Keratinocyte (primary cell): ENCODE measurements around the gene HOXC5. TPM values are rescaled to one million over a fixed set of nuclear protein-coding genes. Genes with fewer than 3 reads are reported as not detected.

ENCODE experiments used
- DNase-seq: peaks from one replicate; pipeline ENCODE4 v3.0.0-alpha.2; 2011; ENCODE audit warnings: low read depth, missing footprints, low spot score
- FAIRE-seq: peaks from 2 replicates; lab custom pipeline; 2011; peaks lifted over from hg19 to GRCh38; lab: Jason Lieb, UNC
- H2AFZ ChIP-seq: 2 replicates; pipeline ENCODE4 v1.6.0; 2012; ENCODE audit warnings: low read length, control low read depth, inconsistent platforms; ENCODE audit not compliant: control insufficient read depth
- H3K27ac ChIP-seq: 2 replicates; pipeline ENCODE4 v1.5.1; 2011; ENCODE audit warnings: low read length; ENCODE audit not compliant: control insufficient read depth, insufficient read depth
- H3K27me3 ChIP-seq: 3 replicates; pipeline ENCODE4 v1.6.0; 2011; ENCODE audit warnings: low read length; ENCODE audit not compliant: control insufficient read depth, insufficient read depth; ENCODE audit errors: extremely low read depth
- H3K36me3 ChIP-seq, 2 experiments: 2 replicates in 1 of 2; 3 replicates in 1 of 2; pipeline ENCODE4 v1.5.1; 2011; ENCODE audit warnings: low read length in 2 of 2, mild to moderate bottlenecking in 1 of 2; ENCODE audit not compliant: control insufficient read depth in 2 of 2, insufficient read depth in 2 of 2; ENCODE audit errors: extremely low read depth in 1 of 2
- H3K4me1 ChIP-seq: 3 replicates; pipeline ENCODE4 v1.5.1; 2011; ENCODE audit warnings: low read length; ENCODE audit not compliant: control insufficient read depth, insufficient read depth; ENCODE audit errors: extremely low read depth
- H3K4me2 ChIP-seq: 3 replicates; pipeline ENCODE4 v1.6.0; 2011; ENCODE audit warnings: low read depth, low read length; ENCODE audit not compliant: control insufficient read depth, insufficient read depth; ENCODE audit errors: extremely low read depth
- H3K4me3 ChIP-seq, 3 experiments: fragments of 200-600 bp in 1 of 3; sonication (generic) in 1 of 3; 2 replicates in 2 of 3; 3 replicates in 1 of 3; pipeline ENCODE4 v1.5.1; 2011 to 2016; ENCODE audit warnings: low read length in 3 of 3, mild to moderate bottlenecking in 3 of 3, control low read depth in 2 of 3, inconsistent platforms in 1 of 3, low read depth in 1 of 3, mixed read lengths in 1 of 3, mixed run types in 1 of 3, moderate library complexity in 1 of 3; ENCODE audit not compliant: control insufficient read depth in 2 of 3, insufficient read depth in 2 of 3; ENCODE audit errors: extremely low read depth in 1 of 3
- H3K79me2 ChIP-seq: 2 replicates; pipeline ENCODE4 v1.6.0; 2012; ENCODE audit warnings: low read length; ENCODE audit not compliant: control insufficient read depth, insufficient read depth
- H3K9ac ChIP-seq: 3 replicates; pipeline ENCODE4 v1.6.0; 2011; ENCODE audit warnings: low read length; ENCODE audit not compliant: control insufficient read depth, insufficient read depth; ENCODE audit errors: extremely low read depth
- H3K9me1 ChIP-seq: 3 replicates; pipeline ENCODE4 v1.6.0; 2011; ENCODE audit warnings: low read length; ENCODE audit not compliant: control insufficient read depth, insufficient read depth; ENCODE audit errors: extremely low read depth
- H3K9me3 ChIP-seq: 2 replicates; pipeline ENCODE4 v1.5.1; 2012; ENCODE audit warnings: low read depth, low read length; ENCODE audit not compliant: control insufficient read depth
- H4K20me1 ChIP-seq: 3 replicates; pipeline ENCODE4 v1.6.0; 2011; ENCODE audit warnings: low read length; ENCODE audit not compliant: control insufficient read depth, insufficient read depth; ENCODE audit errors: extremely low read depth
- EZH2 ChIP-seq: IDR thresholded peaks from one replicate; pipeline ENCODE4 v1.6.1; 2012; ENCODE audit warnings: inconsistent platforms, mild to moderate bottlenecking, low read length, moderate library complexity
- dilution Hi-C: fragments of 300-500 bp; cut with MboI; formaldehyde crosslinking; loops from one replicate; pipeline ENCODE4 v1.7.0; 2020; ENCODE audit warnings: low sequenced_read_pairs; ENCODE audit not compliant: extremely low pct_ligation_motif_present
- polyA plus RNA-seq, 5 experiments: library from polyadenylated mRNA; depleted of rRNA in 3 of 5; stranded (reverse) in 3 of 5; stranded (forward) in 1 of 5; unstranded in 1 of 5; fragments of >200 nt; gene quantifications; 1 replicate in 1 of 5; 2 replicates in 3 of 5; 3 replicates in 1 of 5; pipeline versions ENCODE4 v1.2.1 to v1.2.3, GENCODE V29; 2011 to 2012; ENCODE audit warnings: missing spikeins in 2 of 5, low read depth in 1 of 5, low replicate concordance in 1 of 5
- TF ChIP-seq, protein P1 (sequence below), 3 experiments: IDR thresholded peaks in 1 of 3; conservative IDR thresholded peaks in 1 of 3; optimal IDR thresholded peaks in 1 of 3; 2 replicates in 2 of 3; 3 replicates in 1 of 3; pipeline versions ENCODE3 to v1.5.1; 2011; ENCODE audit warnings: low read length in 3 of 3, mild to moderate bottlenecking in 3 of 3, moderate library complexity in 2 of 3, control low read depth in 1 of 3, inconsistent platforms in 1 of 3; ENCODE audit not compliant: insufficient read depth in 2 of 3; ENCODE audit errors: extremely low read depth in 1 of 3

Gene HOXC5
- polyA plus RNA-seq, 1 donor (not counting 4 experiments of a cell fraction or from before 2014, with no cell fraction given), result 0.18 TPM

DNA sequence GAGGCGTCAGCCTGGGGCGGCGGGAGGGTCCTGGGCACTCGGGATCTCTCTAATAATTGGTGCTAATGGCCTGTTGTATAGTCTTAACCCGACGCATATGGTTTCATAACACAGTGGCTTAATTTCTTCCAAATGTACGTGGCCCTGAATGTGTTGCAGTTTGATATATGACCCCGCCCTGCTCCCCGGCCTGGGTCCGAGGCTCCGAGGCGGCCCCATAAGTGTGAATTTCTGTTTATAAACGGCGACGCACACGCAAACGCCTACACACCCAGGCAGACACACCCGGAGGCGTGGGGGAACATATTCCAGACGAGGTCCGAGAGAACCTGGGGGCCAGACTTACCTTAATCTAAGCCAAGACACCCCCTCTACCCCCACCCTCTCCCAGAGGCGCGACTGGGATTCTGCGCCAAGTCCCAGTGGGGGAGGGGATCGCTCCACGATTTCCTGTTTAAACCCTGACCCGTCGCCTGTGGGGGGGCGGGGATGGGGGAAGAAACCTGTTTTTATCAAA, 14.3 kb upstream of the HOXC5 start:
- Histone ChIP-seq H4K20me1 (no peaks in the 10 kb centered on the region), H3K9me3 (no peaks in the 10 kb centered on the region), H3K79me2 (peaks cover 63% of the 10 kb centered on the region), H3K9me1 (no peaks in the 10 kb centered on the region), H3K27ac (peak overlapping the region; percentile 98), H3K4me3 (peak overlapping the region; percentile 56 to 95 (median 76)), H3K4me1 (peaks cover 53% of the 10 kb centered on the region), H3K27me3 (no peaks in the 10 kb centered on the region), H3K9ac (peak overlapping the region; percentile 98), H2AFZ (peak overlapping the region; percentile 13), H3K36me3 (no peaks in the 10 kb centered on the region), H3K4me2 (peak overlapping the region; percentile 96)
- no peak for TF ChIP-seq EZH2
- TF ChIP-seq, protein P1, sequence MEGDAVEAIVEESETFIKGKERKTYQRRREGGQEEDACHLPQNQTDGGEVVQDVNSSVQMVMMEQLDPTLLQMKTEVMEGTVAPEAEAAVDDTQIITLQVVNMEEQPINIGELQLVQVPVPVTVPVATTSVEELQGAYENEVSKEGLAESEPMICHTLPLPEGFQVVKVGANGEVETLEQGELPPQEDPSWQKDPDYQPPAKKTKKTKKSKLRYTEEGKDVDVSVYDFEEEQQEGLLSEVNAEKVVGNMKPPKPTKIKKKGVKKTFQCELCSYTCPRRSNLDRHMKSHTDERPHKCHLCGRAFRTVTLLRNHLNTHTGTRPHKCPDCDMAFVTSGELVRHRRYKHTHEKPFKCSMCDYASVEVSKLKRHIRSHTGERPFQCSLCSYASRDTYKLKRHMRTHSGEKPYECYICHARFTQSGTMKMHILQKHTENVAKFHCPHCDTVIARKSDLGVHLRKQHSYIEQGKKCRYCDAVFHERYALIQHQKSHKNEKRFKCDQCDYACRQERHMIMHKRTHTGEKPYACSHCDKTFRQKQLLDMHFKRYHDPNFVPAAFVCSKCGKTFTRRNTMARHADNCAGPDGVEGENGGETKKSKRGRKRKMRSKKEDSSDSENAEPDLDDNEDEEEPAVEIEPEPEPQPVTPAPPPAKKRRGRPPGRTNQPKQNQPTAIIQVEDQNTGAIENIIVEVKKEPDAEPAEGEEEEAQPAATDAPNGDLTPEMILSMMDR (optimal IDR thresholded peaks at IDR 0.05 in 1 of 3, IDR thresholded peaks at IDR 0.05 in 1 of 3, conservative IDR thresholded peaks at IDR 0.05 in 1 of 3; ENCODE audit: extremely low read depth in 1 of 3, insufficient read depth in 2 of 3, low read length in 3 of 3), result no peak
- no peak for DNase-seq
- dilution Hi-C loops, result no loop called here
- FAIRE-seq, result no peak

DNA sequence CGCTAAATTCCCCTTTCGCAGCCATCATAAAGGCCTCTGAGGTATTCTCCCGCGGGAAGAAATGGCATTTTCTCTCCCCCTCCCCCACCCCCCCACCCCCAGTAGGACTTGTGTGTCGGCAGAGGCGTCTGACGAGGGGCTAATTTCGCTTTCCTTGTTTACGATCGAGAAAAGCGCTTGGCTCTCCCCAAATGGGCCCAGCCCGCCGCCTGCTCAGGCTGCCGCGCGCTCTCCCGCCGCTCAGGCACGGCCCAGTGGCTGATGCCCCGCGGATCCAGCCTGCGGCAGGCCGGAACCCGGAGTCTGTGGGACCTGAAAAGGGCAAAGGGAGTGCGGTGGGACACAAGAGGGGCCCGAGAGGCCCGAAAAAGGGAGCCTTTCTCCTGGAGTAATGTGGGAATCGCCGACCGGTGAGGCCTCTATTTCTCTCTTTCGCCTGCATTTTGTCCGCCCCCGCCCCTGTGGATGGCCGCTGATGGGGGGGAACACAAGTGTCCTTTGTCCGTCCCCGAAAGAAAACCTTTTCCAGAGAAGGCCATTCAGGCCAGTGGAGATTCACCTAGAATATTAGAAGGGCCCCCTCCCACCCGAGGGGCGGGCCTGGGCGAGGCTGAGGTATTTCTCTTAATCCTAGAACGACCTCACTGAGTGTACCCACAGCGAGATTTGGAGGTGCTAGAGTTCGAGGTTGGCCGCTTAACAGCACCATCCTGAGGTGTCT, 13.6 kb upstream of the HOXC5 start:
- DNase-seq (no peak), FAIRE-seq (no peak)
- H2AFZ ChIP-seq, result peak overlapping the region; percentile 37
- H3K9me1 ChIP-seq, result no peaks in the 10 kb centered on the region
- no peaks in the 10 kb centered on the region for H3K36me3 ChIP-seq
- peak overlapping the region; percentile 96 for H3K4me2 ChIP-seq
- H3K4me3 ChIP-seq, result peak overlapping the region; percentile 56 to 95 (median 74)
- TF ChIP-seq, protein P1 (optimal IDR thresholded peaks at IDR 0.05 in 1 of 3, IDR thresholded peaks at IDR 0.05 in 1 of 3, conservative IDR thresholded peaks at IDR 0.05 in 1 of 3; ENCODE audit: extremely low read depth in 1 of 3, insufficient read depth in 2 of 3, low read length in 3 of 3), result no peak
- TF ChIP-seq EZH2, result no peak
- H3K27me3 ChIP-seq, result no peaks in the 10 kb centered on the region
- peak overlapping the region; percentile 98 for H3K27ac ChIP-seq
- H3K9ac ChIP-seq, result peak overlapping the region; percentile 98
- peaks cover 60% of the 10 kb centered on the region for H3K4me1 ChIP-seq
- no peaks in the 10 kb centered on the region for H4K20me1 ChIP-seq
- H3K79me2 ChIP-seq, result peaks cover 71% of the 10 kb centered on the region
- dilution Hi-C loops, result no loop called here
- H3K9me3 ChIP-seq, result no peaks in the 10 kb centered on the region
